Fibroblast of skin of scalp (primary cell): ENCODE data around the gene PIEZO1.

Experiments used
- DNase-seq: peaks from one replicate; pipeline ENCODE4 v3.0.0-alpha.2; 2013

PIEZO1 gene

DNA sequence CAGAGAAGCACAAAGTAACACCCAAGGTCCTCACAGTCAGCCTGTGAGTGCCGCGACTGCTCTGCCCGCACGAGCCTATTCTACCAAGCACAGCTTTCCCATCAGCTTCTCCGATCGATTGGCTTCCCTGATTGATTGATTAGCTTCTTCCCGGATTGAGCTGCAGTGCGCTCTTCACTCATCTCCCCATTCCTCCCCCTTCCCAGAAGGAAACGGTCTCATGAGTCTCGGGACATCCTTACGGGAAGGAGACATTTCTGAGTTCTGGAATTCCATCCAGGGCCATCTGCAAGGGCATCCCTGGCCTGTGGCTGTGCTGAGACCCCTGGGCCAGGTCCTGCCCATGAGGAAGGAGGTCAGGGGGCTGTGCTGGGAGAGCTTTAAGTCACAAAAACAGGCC, 18.0 kb downstream of the PIEZO1 start:
- no peak for DNase-seq

DNA sequence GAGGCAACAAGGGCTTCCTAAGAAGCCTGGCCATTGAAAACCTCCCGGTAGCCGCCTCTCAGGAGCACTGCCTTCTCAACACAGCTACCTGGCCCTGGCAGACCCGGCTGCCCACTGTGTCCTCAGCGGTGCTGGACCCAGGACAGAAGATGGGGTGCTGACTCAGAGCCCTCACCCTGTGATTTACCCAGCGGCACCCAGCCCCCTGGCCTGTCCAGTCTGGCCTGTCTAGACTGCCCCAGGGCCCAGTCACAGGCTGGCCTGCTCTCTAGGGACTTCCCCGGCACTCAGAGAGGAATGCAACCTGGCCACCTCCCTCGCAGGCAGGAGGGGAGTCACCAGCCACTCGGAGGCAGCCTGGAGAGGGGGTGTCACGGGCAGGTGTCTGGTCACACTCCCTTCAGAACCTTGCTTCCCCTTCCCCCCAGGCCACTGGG, 20.1 kb downstream of the PIEZO1 start:
- DNase-seq = no peak

DNA sequence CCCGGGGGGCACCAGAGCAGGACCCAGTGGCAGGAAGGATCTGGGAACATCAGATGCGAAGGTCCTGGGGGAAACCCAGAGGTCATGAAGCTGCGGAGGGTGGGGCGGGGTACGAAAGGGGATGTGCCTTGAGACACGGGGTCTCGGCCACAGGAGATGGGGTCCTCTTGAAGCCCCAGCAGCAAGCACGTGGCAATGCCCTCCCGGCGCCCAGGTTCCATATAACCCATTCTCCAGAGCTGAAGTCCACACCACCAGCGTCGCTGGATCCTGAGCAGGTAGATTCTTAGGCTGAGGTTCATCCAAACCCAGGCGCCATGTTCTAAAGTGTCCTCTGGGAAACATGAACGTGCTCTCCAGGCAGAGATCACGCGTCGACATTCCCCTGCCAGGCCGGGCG, 20.9 kb downstream of the PIEZO1 start:
- no peak for DNase-seq

DNA sequence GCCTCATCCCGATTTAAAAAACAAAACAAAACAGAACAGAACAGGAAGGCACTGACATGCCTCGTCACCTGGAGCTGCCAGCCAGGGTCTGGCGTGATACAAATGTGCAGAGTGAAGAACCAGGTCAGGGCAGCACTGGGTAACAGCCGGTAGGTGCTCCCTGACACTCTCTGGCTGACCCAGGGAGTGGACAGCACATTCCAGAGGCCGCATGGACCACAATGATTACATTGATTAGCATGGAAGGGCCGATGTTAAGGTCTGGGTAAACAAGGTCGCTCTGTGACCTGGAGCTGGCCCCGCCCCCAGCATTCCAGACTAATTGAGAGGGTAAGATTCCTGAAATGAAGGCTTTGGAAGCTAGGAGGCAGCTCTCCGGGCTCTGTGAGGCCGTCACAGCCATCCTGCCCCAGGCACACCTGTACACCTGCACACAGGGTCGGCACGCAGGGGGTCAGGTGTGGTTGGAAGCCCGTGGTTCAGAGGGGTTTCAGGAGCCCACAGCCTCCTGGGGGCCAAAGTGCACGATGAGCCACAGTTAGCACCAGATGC, 21.4 kb downstream of the PIEZO1 start:
- DNase-seq = no peak

DNA sequence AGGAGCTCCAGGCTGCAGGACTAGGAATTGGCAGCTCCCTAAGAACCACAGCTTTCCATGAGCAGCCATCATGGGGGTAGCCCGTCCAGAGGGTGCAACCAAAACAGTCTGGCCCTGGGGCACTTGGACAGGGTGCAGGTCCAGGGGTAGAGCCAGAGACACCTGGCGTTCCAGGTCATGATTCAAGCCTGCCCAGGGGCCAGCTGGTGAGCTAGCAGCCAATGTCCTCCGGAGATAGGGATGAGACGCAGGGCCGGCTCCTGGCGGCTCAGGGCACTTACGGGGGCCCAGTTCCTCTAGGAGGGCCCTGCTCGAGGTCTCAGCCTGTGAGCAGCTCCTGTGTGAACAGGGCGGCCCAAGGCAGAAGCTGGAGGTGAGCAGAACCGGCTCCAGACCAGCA, 22.1 kb downstream of the PIEZO1 start:
- no peak for DNase-seq

DNA sequence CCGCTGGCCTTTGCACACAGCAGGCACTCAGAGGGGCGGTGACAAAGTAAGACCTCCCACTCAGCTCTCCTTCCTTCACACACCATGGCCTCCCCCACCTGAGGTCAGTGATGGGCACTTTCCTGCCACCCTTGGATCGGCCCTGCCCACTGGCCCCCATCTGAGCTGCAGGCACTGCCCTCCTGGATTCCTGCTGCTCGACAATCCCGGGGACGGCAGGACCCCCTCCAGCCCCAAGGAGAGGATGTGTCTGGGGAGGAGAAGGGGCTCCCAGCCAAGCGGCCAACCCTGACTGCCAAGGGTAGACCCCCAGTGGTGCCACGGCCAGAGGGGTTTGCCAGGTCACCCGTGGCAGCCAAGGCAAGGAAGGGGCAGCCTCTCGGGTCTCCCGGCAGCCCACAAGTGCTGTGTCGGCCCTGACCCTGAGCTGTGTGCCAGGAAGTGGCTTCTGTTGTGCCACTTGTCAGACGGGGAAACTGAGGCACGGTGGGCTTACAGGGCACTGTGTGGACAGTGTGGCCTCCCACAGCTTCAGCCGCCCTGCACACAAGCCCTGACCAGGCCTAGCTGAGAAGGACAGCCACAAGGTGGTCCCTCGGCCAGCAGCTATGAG, 22.7 kb downstream of the PIEZO1 start:
- DNase-seq = no peak

DNA sequence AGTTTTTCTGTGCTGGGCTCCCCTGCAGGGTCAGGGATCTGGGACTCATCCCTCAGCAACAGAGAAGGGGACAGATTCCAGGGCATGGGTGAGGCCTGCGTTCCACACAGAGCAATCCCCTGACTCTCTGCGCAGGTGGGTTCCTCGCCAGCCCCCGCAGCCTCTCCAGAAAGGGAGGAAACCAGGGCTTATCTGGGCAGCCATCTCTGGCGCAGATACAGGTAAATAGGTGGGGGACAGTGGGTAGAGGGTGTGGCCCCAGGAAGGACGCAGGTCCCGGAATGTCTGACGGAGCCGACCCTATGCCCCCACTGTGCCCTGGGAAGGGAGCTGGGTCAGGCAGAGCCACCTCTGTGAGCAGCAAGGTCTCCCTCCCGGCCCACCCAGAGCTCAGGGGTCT, 23.2 kb downstream of the PIEZO1 start:
- DNase-seq = no peak

DNA sequence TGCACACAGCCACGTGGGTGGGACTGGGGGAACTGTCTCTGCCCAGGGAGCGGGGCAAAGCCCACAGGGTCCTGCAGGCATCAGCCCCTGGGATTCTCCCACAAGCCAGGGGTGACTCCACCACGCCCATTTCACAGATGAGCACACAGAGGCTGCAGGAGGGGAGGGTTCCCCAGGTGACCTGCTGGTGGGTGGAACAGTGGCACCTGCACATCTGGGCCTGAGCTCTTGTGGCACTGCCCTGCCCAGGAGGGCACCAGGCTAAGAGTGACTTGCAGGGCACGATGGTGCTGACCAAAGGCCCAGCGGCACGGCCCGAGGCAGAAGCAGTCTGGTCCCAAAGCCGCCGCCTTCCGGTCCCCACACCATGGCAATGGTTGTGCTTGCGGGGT, 23.9 kb downstream of the PIEZO1 start:
- no peak for DNase-seq

DNA sequence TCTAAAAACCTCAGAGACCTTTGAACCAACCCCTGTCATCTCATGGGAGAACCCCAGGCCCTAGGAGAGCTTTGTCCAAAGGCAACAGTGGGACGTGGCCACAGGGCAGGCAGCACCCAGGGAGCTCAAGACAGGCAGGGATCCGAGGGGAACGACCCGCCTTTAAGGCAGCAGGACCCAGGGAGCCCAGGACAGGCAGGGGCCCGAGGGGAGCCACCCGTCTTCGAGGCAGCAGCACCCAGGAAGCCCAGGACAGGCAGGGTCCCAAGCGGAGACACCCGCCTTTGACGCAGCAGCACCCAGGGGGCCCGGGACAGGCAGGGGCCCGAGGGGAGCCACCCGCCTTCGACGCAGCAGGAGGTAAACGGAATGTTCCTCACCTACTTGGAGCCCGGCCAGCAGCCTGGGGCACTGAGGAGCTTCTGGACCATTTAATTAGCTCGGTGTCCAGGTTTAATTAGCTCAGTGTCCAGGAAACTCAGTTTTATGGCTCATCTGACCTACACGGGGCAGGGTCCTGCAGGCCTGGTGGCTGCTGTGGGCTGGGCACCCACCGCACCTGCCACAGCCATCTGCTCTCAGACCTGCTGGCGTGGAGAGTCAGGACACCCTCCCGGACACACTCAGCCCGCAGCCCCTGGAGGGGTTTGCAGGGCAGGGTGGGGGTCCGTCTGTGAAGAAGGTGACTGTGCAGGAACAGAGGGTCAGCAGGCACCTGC, 24.4 kb downstream of the PIEZO1 start:
- DNase-seq = no peak

DNA sequence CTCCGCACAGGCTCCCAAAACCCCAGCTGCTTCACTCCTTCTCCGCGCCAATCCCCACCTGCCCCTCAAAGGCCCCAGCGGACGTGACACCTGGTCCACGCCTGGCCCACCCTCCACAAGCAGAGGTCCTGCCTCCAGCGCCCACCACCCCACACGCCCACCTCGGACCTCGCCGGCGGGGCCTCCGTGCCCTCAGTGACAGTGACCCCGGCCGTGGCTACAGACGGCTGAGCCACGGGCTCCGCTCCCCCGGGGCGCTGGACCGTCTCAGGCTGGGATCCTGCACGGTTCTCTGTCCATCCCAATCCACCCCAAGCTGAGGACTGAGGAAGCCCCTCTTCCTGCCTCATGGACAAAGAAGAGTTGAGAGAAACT, 25.1 kb downstream of the PIEZO1 start:
- no peak for DNase-seq

DNA sequence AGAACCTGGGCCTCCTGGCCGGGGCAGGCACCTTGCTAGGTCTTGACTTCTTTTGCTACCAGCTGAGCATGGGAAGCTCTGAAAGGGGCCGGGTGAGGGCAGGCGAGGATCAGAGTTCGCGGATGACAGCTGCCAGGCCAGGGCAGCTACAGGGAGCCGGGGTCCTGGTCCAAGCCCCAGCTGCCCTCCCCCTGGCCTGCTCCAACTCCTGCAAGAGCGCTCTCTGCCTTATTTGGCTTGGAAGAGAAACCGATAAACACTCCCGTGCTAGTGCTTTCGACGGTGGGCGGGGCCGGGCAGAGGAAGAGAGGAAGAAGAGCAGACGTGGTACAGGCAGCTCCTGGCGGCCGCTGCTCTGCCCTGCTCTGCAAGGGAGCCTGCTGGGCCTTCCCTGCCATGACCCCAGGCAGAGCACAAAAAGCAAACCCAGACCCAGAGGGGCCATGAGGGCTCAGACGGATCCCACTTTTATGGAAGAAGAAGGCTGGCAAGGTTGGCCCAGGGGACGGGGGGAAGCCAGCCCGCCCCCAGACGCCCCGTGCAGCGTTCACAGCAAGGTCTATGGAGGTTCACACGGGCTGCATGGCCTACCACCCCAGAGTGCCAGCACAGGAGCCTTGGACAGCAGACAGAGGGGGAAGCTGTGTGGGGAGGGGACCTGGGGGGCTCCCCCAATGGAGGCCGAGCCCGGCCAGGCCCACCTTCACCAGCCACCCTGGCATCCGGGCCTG, 25.6 kb downstream of the PIEZO1 start:
- DNase-seq = peak; percentile 39

DNA sequence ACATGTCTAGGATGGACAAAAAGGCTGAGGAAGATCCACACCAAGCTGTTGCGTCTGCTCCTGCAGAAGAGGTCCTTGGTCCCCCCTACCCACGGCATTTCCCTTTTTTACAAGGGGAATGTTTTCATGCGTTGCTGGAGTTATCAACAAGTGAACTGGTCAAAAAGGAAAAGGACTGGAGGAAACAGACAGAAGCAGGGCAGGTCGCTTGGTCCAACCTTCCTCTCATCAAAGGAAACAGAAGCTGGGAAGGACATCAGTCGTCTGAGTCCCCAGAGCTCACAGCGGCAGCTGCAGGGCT, 26.1 kb downstream of the PIEZO1 start:
- DNase-seq = no peak

DNA sequence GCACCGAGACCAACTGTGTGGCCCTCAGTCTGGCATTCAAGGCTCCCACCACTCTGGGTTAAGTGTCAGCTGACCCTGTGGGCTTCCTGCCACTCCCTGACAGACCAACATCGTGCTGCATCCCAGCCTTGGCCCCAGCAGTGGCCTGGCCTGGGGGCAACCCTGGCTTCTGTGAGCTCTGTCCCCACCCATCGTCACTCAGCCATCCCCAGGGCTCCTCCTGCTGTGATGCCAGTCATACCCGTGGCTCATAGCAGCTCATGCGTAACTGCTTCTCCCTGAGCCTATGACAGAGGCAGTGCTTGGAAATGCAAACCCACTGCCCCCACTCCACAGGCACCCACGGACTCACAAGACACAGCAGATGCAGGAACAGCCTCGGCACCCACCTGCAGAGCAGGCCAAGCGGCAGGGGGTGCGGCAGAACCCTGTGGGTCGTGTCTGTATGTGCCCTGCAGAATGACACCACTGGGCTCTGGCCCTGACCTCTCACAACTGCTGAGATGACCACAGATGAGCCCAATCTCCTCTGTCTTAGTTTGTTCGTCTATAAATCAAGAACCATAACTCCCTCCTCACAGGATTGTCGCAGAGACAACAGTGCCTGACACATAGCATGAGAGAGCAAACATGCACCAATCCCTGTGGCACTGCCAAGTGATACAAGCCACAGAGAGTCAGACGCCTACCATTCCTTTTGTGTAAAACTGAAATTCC, 26.6 kb downstream of the PIEZO1 start:
- peak; percentile 29 for DNase-seq

DNA sequence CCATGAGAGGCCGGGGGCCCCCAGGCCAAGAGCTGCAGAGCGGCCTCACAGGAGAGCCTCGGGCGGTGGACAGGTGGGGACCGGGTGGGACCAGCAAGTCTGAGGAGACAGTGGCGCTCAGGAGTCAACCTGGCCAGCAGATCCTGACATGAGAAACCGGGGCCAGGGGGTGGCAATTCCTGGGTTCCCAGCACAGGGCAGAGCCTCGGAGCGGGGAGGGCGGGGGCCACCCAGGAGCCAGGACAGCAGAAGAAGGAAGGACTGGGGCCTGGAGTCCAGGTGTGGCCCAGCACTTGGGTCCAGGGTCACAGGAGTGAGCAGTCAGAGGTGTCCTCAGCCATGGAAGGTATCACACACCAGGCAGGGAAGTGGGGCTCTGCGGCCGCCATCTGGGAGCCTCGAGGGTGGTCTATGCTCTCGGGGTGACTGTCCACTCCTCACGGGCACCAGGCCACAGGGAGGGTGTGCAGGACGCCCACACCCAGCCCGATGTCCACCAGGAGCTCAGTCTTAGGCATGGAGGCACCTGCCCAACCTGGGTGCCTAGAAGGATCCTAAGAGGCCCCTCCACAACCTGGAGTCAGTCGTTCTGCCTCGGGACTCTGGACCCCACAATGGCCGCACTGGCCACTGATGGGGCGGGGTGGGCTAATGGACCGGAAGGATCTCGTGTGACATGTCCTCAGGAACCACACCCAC, 29.1 kb downstream of the PIEZO1 start:
- no peak for DNase-seq

DNA sequence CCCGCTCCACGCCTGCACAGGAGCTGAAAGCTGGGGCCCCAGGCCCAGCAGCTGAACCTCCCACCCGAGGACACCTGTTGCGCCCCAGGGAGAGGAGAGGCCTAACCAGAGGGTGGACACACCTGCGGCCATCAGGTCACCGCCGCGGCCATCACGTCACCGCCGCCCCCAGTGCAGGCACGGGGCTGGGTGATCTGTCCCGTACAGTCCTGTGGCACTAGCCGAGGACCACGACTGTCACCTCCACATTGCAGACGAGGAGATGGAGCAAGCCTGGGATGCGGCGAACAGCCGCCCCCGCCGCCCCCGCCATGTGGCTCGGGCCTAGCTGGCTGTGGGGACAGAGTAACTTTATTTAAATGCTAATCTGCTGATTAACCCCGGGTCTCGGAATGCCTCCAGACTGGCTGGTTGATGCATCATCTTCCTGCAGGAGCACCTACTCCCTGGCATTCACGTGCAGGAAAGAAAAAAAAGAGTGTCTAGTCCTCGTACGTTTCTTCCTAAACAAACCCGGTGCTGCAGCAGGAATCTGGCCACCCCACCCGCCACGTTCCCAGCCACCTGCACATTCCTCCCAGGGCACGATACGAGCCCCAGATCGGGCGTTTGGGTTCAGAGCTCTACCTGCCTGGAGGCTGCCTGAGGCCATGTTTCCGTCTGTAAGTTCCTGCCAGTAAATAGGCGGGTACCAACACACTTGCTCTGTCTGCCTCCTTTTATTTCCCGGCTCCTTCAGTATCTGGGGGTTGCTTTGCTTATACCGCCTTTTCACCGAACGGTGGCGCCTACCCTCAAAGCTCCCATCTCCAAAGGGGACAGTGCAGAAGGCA, 29.9 kb downstream of the PIEZO1 start:
- DNase-seq = no peak

DNA sequence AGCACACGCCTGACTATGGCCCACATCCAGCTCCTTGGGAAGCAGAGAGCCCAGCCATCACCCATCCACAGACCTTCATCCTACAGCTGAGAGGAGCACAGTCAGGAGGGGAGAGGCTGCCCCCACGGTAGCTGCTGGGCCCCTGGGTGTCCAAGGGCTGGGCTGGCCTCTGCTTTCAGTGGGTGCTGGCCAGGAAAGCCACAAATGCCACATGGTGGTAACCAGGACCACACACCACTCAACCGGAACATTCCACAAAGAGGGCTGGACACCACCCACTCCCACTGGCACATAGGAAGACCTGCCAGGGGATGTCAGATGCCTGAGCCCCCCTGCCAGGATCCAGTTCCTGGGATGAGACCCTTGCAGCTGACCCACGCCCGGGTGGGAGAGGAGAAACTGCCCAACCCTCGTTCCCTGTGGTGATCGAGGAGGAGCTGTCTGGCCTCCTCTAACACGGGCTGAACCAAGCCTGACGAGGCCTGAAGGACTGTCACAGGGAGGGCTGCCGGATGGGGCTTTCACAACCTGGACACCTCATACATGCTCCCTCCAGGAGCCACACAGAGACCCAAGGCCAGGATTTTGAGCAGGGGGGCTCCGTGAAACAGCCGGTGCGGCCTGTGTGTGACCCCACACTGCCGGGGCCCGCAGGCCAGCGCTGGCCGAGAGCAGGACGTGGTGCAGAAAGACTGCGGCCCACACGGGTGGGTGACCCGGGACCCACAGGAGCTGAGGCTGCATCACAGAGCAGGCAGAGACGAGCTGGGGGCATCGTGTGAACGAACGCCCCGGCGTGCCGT, 30.7 kb downstream of the PIEZO1 start:
- DNase-seq = no peak

DNA sequence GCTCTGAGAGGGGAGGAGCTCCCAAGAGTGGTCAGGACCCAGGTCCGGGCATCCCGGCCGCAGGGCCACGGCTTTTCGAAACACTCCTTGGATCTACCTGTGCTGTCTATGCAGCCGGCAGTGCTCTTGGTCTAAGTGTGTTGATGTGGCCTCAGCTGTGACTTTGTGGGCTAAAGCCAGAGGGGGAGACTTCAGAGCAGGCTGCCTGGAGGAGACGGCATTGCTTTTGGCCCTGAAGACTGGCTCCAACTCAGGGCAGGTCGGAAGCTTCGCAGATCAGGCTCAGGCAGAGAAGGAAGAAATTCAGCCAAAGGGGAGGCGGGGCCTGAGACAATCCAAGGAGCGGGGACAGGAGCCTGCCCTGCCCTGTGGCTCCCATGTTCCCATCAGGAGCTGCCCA, 31.4 kb downstream of the PIEZO1 start:
- no peak for DNase-seq

DNA sequence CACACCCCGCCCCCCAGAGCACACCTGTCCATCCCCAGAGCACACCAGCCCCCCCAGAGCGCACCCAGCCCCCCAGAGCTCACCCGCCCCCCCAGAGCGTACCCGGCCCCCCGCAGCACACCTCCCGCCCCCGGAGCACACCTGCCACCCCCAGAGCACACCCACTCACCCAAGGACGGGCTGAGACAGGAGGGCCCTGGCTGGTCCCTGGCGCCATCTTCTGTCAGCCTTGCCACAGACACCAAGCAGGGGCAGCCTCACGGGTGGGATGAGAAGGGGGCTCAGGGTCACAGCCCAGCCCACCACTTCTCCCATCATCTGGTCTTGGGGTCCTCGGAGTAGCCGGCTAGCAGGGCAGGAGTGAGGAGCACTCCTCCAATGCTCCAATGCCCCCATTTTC, 31.8 kb downstream of the PIEZO1 start:
- DNase-seq = no peak

DNA sequence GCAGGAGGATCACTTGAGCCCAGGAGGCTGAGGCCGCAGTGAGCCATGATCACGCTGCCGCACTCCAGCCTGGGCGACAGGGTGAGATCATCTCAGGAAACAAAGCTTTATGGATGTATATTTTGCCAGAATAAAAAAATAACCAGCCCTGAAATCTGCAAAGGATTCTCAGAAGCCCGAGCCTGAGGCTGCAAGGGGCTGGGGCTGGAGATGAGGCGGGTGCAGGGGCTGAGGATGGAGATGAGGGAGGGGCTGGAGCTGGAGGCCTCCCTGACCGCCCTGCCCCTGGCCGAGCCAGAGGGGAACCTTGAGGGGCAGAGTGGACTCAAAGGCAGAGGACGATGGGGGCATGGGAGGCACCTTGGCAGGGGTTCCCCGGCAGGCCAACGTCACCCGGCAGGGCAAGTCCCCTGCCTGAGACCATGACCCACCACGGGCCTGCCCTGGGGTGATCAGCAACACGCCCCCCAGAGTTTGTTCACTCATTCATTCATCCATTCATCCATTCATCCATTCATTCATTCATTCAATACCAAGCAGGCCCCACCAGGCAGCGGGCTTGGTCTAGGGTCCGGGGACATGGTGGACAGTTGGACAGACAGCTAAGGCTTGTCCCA, 32.5 kb downstream of the PIEZO1 start:
- DNase-seq = no peak

DNA sequence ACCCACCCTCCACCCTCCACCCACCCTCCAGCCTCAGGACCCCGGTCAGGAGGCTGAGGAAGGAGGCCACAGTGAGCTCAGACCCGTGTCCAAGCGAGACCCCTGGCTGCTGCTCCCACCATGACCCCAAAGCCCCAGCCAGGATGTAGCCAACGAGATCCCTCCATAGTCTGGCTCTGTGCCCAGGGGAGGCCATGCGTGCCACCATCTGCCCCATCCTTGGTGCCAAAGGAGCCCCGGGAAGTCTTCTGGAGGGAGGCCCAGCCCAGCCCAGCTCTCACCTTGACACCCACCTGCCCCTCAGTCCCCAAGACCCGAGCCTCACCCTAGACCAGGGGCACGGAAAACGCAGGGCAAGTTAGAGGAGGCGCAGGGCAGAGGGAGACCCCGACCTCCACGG, 34.2 kb downstream of the PIEZO1 start:
- no peak for DNase-seq
